A673 (cell line): ENCODE data around the gene AGBL4. TPM values are rescaled to one million over a fixed set of nuclear protein-coding genes. Genes with fewer than 3 reads are reported as not detected.

Experiments
- BruUV-seq: library from RNA; stranded (reverse); fragments of 400-500 nt; replicated peaks from 2 replicates; lab custom pipeline; 2021; lab: Mats Ljungman, UMichigan
- CTCF ChIA-PET: fragments of 300-600 bp; sonication (Branson Sonifier 250); formaldehyde crosslinking; loops from one replicate; lab custom pipeline; 2022; ENCODE audit warnings: antibody characterized with exemption; lab: Charles Lee
- POLR2A ChIA-PET: fragments of 300-600 bp; sonication (Branson Sonifier 250); formaldehyde crosslinking; loops from one replicate; lab custom pipeline; 2022; ENCODE audit warnings: antibody characterized with exemption; ENCODE audit not compliant: low non-redundant PET; lab: Charles Lee
- DNase-seq: peaks from one replicate; pipeline ENCODE4 v3.0.0-alpha.2; 2015; ENCODE audit warnings: low spot score
- H3K27ac ChIP-seq: fragments of 200-600 bp; sonication (generic); 2 replicates; pipeline ENCODE4 v1.5.1; 2016; ENCODE audit warnings: mixed run types, low read depth, mild to moderate bottlenecking, mixed read lengths, antibody characterized with exemption, low read length; ENCODE audit not compliant: poor library complexity, severe bottlenecking
- H3K27me3 ChIP-seq: fragments of 200-600 bp; sonication (generic); replicated peaks from 2 replicates; pipeline ENCODE4 v1.6.1; 2017; ENCODE audit warnings: mixed run types, low read depth, mild to moderate bottlenecking, mixed read lengths, antibody characterized with exemption, low read length; ENCODE audit not compliant: insufficient read depth, poor library complexity
- H3K36me3 ChIP-seq: fragments of 200-600 bp; sonication (generic); 2 replicates; pipeline ENCODE4 v1.6.1; 2016; ENCODE audit warnings: mixed run types, mild to moderate bottlenecking, mixed read lengths, antibody characterized with exemption, low read length; ENCODE audit not compliant: insufficient read depth, poor library complexity, severe bottlenecking
- H3K4me1 ChIP-seq: fragments of 200-600 bp; sonication (generic); 2 replicates; pipeline ENCODE4 v1.6.1; 2017; ENCODE audit warnings: mixed run types, mild to moderate bottlenecking, mixed read lengths, antibody characterized with exemption, low read length; ENCODE audit not compliant: insufficient read depth, poor library complexity, severe bottlenecking
- H3K4me3 ChIP-seq: fragments of 200-600 bp; sonication (generic); 2 replicates; pipeline ENCODE4 v1.5.1; 2016; ENCODE audit warnings: low read depth, mixed run types, mild to moderate bottlenecking, mixed read lengths, low read length; ENCODE audit not compliant: poor library complexity, severe bottlenecking
- H3K9me3 ChIP-seq: fragments of 200-600 bp; sonication (generic); 2 replicates; pipeline ENCODE4 v1.6.1; 2016; ENCODE audit warnings: mixed run types, low read depth, mild to moderate bottlenecking, mixed read lengths, antibody characterized with exemption, low read length; ENCODE audit not compliant: poor library complexity, severe bottlenecking
- EZH2 ChIP-seq: fragments of 200-600 bp; sonication (generic); IDR thresholded peaks from 2 replicates; pipeline ENCODE4 v1.6.1; 2017; ENCODE audit warnings: borderline replicate concordance, low read depth, mild to moderate bottlenecking, mixed read lengths, antibody characterized with exemption, low read length; ENCODE audit not compliant: poor library complexity, severe bottlenecking
- intact Hi-C: fragments of 100-400 bp; cut with micrococcal nuclease; formaldehyde crosslinking; loops from one replicate; pipeline ENCODE4 v1.10.0; 2022; ENCODE audit not compliant: unreplicated experiment
- total RNA-seq: library from RNA; stranded (reverse); gene quantifications from 2 replicates; pipeline ENCODE4 v1.2.3, GENCODE V29; 2021
- TF ChIP-seq, protein P1 (sequence below): fragments of 300-800, 200-600 bp; sonication (generic); conservative IDR thresholded peaks from 2 replicates; pipeline ENCODE4 v1.5.1; 2017; ENCODE audit warnings: low read depth, mild to moderate bottlenecking, antibody characterized with exemption, low read length, moderate library complexity, mixed read lengths

AGBL4 gene
- total RNA-seq, 1 experiment from 2014 or later = 0.32 TPM

DNA sequence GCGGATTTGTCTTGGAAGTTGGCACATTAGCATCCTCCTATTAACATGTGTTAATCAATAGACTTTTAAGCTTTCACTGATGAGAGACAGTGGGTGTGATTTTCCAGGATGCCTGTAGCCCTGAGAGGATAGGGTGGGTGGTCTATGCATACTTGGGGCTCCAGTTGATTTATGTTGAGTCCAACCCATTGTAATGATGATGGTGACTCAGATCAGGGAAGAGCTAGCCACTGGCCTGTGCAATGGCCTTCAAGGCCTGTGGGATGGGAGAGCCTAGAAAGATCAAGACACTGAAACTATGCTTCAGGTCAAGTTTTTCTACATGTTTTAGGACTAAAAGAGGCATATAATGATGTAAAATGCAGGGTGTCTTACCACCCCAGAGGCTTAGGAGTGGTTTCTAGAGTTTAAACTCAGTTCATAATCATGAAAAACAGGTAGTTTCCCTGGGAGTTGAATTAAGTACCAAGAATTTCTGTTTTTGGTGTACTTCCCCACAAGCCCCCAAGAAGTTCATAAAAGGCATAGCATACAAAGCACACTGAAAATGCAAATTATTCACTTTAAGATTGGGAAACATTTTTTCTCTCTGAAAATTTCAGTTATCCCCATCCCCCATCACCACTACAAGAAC is 1267.0 kb downstream of the AGBL4 start:
- H3K9me3 ChIP-seq = no peaks in the 10 kb centered on the region
- ChIA-PET CTCF (no interaction called here), POLR2A (no interaction called here)
- BruUV-seq = no TSS peak
- H3K4me1 ChIP-seq = no peaks in the 10 kb centered on the region
- TF ChIP-seq, protein P1, sequence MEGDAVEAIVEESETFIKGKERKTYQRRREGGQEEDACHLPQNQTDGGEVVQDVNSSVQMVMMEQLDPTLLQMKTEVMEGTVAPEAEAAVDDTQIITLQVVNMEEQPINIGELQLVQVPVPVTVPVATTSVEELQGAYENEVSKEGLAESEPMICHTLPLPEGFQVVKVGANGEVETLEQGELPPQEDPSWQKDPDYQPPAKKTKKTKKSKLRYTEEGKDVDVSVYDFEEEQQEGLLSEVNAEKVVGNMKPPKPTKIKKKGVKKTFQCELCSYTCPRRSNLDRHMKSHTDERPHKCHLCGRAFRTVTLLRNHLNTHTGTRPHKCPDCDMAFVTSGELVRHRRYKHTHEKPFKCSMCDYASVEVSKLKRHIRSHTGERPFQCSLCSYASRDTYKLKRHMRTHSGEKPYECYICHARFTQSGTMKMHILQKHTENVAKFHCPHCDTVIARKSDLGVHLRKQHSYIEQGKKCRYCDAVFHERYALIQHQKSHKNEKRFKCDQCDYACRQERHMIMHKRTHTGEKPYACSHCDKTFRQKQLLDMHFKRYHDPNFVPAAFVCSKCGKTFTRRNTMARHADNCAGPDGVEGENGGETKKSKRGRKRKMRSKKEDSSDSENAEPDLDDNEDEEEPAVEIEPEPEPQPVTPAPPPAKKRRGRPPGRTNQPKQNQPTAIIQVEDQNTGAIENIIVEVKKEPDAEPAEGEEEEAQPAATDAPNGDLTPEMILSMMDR = no peak
- no peak for TF ChIP-seq EZH2
- DNase-seq = no peak
- no peak overlapping the region for H3K27ac ChIP-seq
- no peak overlapping the region for H3K4me3 ChIP-seq
- intact Hi-C loops = no loop called here
- H3K27me3 ChIP-seq = no peaks in the 10 kb centered on the region
- H3K36me3 ChIP-seq = peaks cover 5% of the 10 kb centered on the region

DNA sequence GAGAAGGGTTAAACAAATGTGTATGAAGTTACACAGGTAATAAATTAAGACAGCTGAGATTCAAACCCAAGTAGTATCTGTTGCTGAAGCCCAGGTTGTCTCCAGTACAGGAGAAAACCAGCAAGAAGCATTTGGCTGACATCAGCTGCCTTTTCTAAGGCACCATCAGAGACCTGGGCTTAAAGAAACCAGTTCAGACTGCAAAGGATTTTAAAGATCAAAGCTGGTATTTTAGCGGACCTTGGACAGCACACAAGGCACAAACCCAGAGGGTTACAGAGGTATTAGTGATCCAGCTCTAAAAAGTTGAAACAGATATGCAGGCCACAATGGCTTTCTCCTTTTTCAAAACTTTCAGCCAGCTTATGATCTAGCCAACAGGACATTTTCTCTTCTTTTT is 1270.5 kb downstream of the AGBL4 start:
- TF ChIP-seq EZH2 = no peak
- TF ChIP-seq, protein P1 = no peak
- Histone ChIP-seq H3K4me3 (no peak overlapping the region), H3K27ac (no peak overlapping the region), H3K9me3 (no peaks in the 10 kb centered on the region), H3K4me1 (no peaks in the 10 kb centered on the region), H3K27me3 (no peaks in the 10 kb centered on the region), H3K36me3 (no peaks in the 10 kb centered on the region)
- ChIA-PET POLR2A (no interaction called here), CTCF (no interaction called here)
- no peak for DNase-seq
- no TSS peak for BruUV-seq
- intact Hi-C loops = no loop called here

DNA sequence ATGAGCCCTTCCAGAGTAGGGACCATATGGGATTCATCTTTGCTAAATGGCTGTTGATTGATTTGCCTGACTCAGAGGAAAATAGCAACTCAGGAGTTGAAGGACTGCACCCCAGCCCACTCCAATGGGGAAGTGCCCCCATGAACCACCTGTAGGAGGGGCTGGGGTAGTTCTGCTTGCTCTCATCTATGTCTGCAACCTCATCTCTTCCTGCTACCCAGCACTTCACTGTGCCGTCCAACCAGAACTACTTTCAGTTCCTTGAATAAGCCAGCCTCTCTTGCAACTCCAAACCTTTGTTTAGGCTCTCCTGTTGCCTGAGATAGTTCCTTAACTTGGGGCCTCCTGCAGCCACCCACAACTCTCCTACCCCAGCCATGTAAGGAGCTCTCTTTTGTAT is 1273.6 kb downstream of the AGBL4 start:
- H3K9me3 ChIP-seq = no peaks in the 10 kb centered on the region
- no peak overlapping the region for H3K4me3 ChIP-seq
- ChIA-PET CTCF (no interaction called here), POLR2A (no interaction called here)
- BruUV-seq = no TSS peak
- intact Hi-C loops = no loop called here
- H3K36me3 ChIP-seq = no peaks in the 10 kb centered on the region
- TF ChIP-seq, protein P1 = no peak
- TF ChIP-seq EZH2 = no peak
- H3K27me3 ChIP-seq = no peaks in the 10 kb centered on the region
- no peaks in the 10 kb centered on the region for H3K4me1 ChIP-seq
- H3K27ac ChIP-seq = no peak overlapping the region
- no peak for DNase-seq
